ENCODE data around the gene RHD. TPM values are rescaled to one million over a fixed set of nuclear protein-coding genes. Genes with fewer than 3 reads are reported as not detected.

The RHD gene
- total and polyA plus RNA-seq, 2 experiments from 2014 or later, result 0.33 TPM; not detected in 1

DNA sequence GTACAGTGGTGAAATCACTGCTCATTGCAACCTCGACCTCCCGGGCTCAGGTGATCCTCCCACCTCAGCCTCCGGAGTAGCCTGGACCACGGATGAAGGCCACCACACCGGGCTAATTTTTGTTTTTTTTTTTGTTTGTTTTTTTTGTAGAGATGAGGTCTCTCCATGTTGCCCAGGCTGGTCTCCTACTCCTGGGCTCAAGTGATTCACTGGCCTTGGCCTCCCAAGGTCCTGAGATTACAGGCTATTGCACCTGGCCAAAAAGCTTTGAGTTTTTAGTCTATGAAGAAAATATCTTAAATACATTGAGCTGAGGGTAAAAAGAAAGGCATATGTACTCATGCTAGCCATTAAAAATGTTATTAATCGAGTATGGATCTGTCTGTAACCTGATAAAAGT is 69.4 kb downstream of the RHD start:
- Histone ChIP-seq H3K79me2 (ENCODE audit: insufficient read depth) (peaks cover 87% of the 10 kb centered on the region), H2AFZ (no peak overlapping the region), H3K9me2 (ENCODE audit: insufficient read depth) (no peaks in the 10 kb centered on the region), H3K4me3 (peak overlapping the region; percentile 27), H3K4me1 (ENCODE audit: insufficient read depth) (peaks cover 45% of the 10 kb centered on the region), H3F3A (ENCODE audit: insufficient read depth) (peaks cover 43% of the 10 kb centered on the region), H3K4me2 (ENCODE audit: unreplicated experiment) (peak overlapping the region; percentile 70), H3K27me3 (replicated peaks; ENCODE audit: insufficient read depth) (no peaks in the 10 kb centered on the region), H3K9ac (peak overlapping the region; percentile 50), H3K36me3 (ENCODE audit: low read depth) (peaks cover 35% of the 10 kb centered on the region), H3K27ac (peak overlapping the region; percentile 83), H4K20me1 (ENCODE audit: insufficient read depth) (no peaks in the 10 kb centered on the region), H3K9me3 (ENCODE audit: low read depth) (no peaks in the 10 kb centered on the region)
- 87 to 99% methylated on average over 4 to 6 of the region's 6 CpGs for WGBS, 2 experiments (ENCODE audit: low coverage in 1 of 2, low lambda C conversion rate in 2 of 2, missing lambda C conversion rate in 2 of 2)
- DNase-seq, result no peak
- TF ChIP-seq EZH2 (IDR thresholded peaks at IDR 0.05; ENCODE audit: insufficient read depth, poor library complexity, severe bottlenecking) (no peak), EZH2phosphoT487 (IDR thresholded peaks at IDR 0.05; ENCODE audit: insufficient read depth, low read depth) (no peak)
- in situ Hi-C loops (cut with MboI), result no loop called here

DNA sequence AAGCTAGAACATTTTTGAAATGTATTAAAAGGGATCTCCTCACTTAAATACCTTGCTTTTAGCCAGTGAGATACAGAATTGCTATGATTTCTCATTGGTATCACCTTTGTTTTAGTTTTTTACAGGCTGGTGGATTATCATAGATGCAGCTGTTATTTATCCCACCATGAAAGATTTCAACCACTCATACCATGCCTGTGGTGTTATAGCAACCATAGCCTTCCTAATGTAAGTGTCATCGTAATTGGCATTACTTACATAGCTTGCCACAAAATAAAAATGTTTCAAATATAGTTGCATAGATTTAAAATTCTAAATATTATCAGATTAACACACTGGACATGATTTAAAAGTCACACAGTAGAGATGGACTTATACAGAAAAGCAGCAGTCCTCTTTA is 70.5 kb downstream of the RHD start:
- no peaks in the 10 kb centered on the region for H4K20me1 ChIP-seq (ENCODE audit: insufficient read depth)
- H3K27me3 ChIP-seq (replicated peaks; ENCODE audit: insufficient read depth), result no peaks in the 10 kb centered on the region
- H3K4me3 ChIP-seq, result peak overlapping the region; percentile 48
- no peaks in the 10 kb centered on the region for H3K9me2 ChIP-seq (ENCODE audit: insufficient read depth)
- in situ Hi-C loops (cut with MboI), result no loop called here
- peaks cover 94% of the 10 kb centered on the region for H3K79me2 ChIP-seq (ENCODE audit: insufficient read depth)
- peaks cover 52% of the 10 kb centered on the region for H3K4me1 ChIP-seq (ENCODE audit: insufficient read depth)
- H2AFZ ChIP-seq, result no peak overlapping the region
- H3K4me2 ChIP-seq (ENCODE audit: unreplicated experiment), result peak overlapping the region; percentile 70
- DNase-seq, result peak; percentile 54
- peaks cover 44% of the 10 kb centered on the region for H3K36me3 ChIP-seq (ENCODE audit: low read depth)
- 94 to 98% methylated on average over 1 of the region's 1 CpG for WGBS, 2 experiments (ENCODE audit: low coverage in 1 of 2, low lambda C conversion rate in 2 of 2, missing lambda C conversion rate in 2 of 2)
- TF ChIP-seq EZH2 (IDR thresholded peaks at IDR 0.05; ENCODE audit: insufficient read depth, poor library complexity, severe bottlenecking), result no peak
- TF ChIP-seq EZH2phosphoT487 (IDR thresholded peaks at IDR 0.05; ENCODE audit: insufficient read depth, low read depth), result no peak
- H3K27ac ChIP-seq, result peak overlapping the region; percentile 83
- H3K9ac ChIP-seq, result peak overlapping the region; percentile 50
- peaks cover 46% of the 10 kb centered on the region for H3F3A ChIP-seq (ENCODE audit: insufficient read depth)
- H3K9me3 ChIP-seq (ENCODE audit: low read depth), result no peaks in the 10 kb centered on the region

DNA sequence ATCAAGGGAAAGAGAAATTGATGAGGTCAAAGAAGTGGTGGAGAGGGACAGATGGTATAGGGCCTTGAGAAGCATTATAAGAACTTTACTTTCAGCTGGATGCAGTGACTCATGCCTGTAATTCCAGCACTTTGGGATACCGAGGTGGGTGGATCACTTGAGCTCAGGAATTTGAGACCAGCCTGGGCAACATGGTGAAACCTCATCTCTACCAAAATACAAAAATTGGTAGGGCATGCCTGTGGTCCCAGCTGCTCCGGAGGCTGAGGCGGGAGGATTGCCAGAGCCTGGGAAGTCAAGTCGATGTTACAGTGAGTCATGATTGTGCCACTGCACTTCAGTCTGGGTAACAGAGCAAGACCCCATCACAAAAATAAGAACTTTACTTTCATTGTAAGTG is 71.6 kb downstream of the RHD start:
- in situ Hi-C loops (cut with MboI), result no loop called here

GRCh38 chr1:25347556-25347955 is 75.2 kb downstream of the RHD start:
- Histone ChIP-seq H3K4me2 (ENCODE audit: unreplicated experiment) (no peak overlapping the region), H3K9ac (peak overlapping the region; percentile 14; the same call in 1 of the 2 replicates), H3K9me3 (ENCODE audit: low read depth) (no peaks in the 10 kb centered on the region), H2AFZ (no peak overlapping the region), H3K4me1 (ENCODE audit: insufficient read depth) (peaks cover 36% of the 10 kb centered on the region), H3K27ac (peak overlapping the region; percentile 12; the same call in 1 of the 2 replicates), H3K9me2 (ENCODE audit: insufficient read depth) (no peaks in the 10 kb centered on the region), H3K79me2 (ENCODE audit: insufficient read depth) (peaks cover 97% of the 10 kb centered on the region), H3K4me3 (no peak overlapping the region), H3K27me3 (replicated peaks; ENCODE audit: insufficient read depth) (no peaks in the 10 kb centered on the region), H3F3A (ENCODE audit: insufficient read depth) (peaks cover 46% of the 10 kb centered on the region), H3K36me3 (ENCODE audit: low read depth) (peaks cover 69% of the 10 kb centered on the region), H4K20me1 (ENCODE audit: insufficient read depth) (no peaks in the 10 kb centered on the region)
- 34 to 47% methylated on average over 2 of the region's 2 CpGs for WGBS, 2 experiments (ENCODE audit: low coverage in 1 of 2, low lambda C conversion rate in 2 of 2, missing lambda C conversion rate in 2 of 2)
- no peak for DNase-seq
- TF ChIP-seq EZH2 (IDR thresholded peaks at IDR 0.05; ENCODE audit: insufficient read depth, poor library complexity, severe bottlenecking) (no peak), EZH2phosphoT487 (IDR thresholded peaks at IDR 0.05; ENCODE audit: insufficient read depth, low read depth) (no peak)
- in situ Hi-C loops (cut with MboI), result no loop called here

More for the DNA sequence above, 71.6 kb downstream of the RHD start:
- Histone ChIP-seq H3F3A (ENCODE audit: insufficient read depth) (peaks cover 46% of the 10 kb centered on the region), H4K20me1 (ENCODE audit: insufficient read depth) (no peaks in the 10 kb centered on the region), H3K9me3 (ENCODE audit: low read depth) (no peaks in the 10 kb centered on the region), H3K79me2 (ENCODE audit: insufficient read depth) (peaks cover 99% of the 10 kb centered on the region), H3K27me3 (replicated peaks; ENCODE audit: insufficient read depth) (no peaks in the 10 kb centered on the region), H3K4me2 (ENCODE audit: unreplicated experiment) (peak overlapping the region; percentile 70), H3K27ac (peak overlapping the region; percentile 83), H3K9ac (peak overlapping the region; percentile 50), H3K36me3 (ENCODE audit: low read depth) (peaks cover 54% of the 10 kb centered on the region), H3K9me2 (ENCODE audit: insufficient read depth) (no peaks in the 10 kb centered on the region), H3K4me1 (ENCODE audit: insufficient read depth) (peaks cover 53% of the 10 kb centered on the region), H3K4me3 (peak overlapping the region; percentile 48), H2AFZ (no peak overlapping the region)
- peak; percentile 87 for DNase-seq
- TF ChIP-seq EZH2phosphoT487 (IDR thresholded peaks at IDR 0.05; ENCODE audit: insufficient read depth, low read depth) (no peak), EZH2 (IDR thresholded peaks at IDR 0.05; ENCODE audit: insufficient read depth, poor library complexity, severe bottlenecking) (no peak)
- WGBS, 2 experiments (ENCODE audit: low coverage in 1 of 2, low lambda C conversion rate in 2 of 2, missing lambda C conversion rate in 2 of 2), result 2 to 3% methylated on average over 4 of the region's 4 CpGs

- in situ Hi-C loops (cut with MboI), result no loop called here
- Histone ChIP-seq H3K27me3 (replicated peaks; ENCODE audit: insufficient read depth) (no peaks in the 10 kb centered on the region), H3K36me3 (ENCODE audit: low read depth) (peaks cover 76% of the 10 kb centered on the region), H3K9me2 (ENCODE audit: insufficient read depth) (no peaks in the 10 kb centered on the region), H3K9me3 (ENCODE audit: low read depth) (no peaks in the 10 kb centered on the region), H3K4me3 (no peak overlapping the region), H2AFZ (no peak overlapping the region), H3K9ac (no peak overlapping the region), H3K27ac (no peak overlapping the region), H3K79me2 (ENCODE audit: insufficient read depth) (peaks cover 96% of the 10 kb centered on the region), H3K4me1 (ENCODE audit: insufficient read depth) (peaks cover 21% of the 10 kb centered on the region), H3F3A (ENCODE audit: insufficient read depth) (peaks cover 36% of the 10 kb centered on the region), H4K20me1 (ENCODE audit: insufficient read depth) (no peaks in the 10 kb centered on the region), H3K4me2 (ENCODE audit: unreplicated experiment) (no peak overlapping the region)
- DNase-seq, result no peak
- TF ChIP-seq EZH2phosphoT487 (IDR thresholded peaks at IDR 0.05; ENCODE audit: insufficient read depth, low read depth) (no peak), EZH2 (IDR thresholded peaks at IDR 0.05; ENCODE audit: insufficient read depth, poor library complexity, severe bottlenecking) (no peak)
- 98% methylated on average over 3 of the region's 3 CpGs for WGBS, 2 experiments (ENCODE audit: low coverage in 1 of 2, low lambda C conversion rate in 2 of 2, missing lambda C conversion rate in 2 of 2)
These were observed 77.3 kb downstream of the RHD start for GRCh38 chr1:25349606-25350005.
